ENCODE results near the gene NR2E3.

Gene NR2E3

GRCh38 chr15:71810256-71811035 lies at the start of gene NR2E3:
NR2E3 (plus strand) TSS chr15:71810554; CDS start chr15:71810744, 190 bp downstream.
- no peak for DNase-seq

GRCh38 chr15:71760852-71761251 lies 49.5 kb upstream of the NR2E3 start:
- DNase-seq: no peak

- DNase-seq: peak; percentile 22 to 27
Observed at GRCh38 chr15:71761649-71762048, 48.7 kb upstream of the NR2E3 start.

- no peak for DNase-seq
Observed at GRCh38 chr15:71768184-71768583, 42.2 kb upstream of the NR2E3 start.

- DNase-seq: no peak
Observed at GRCh38 chr15:71773206-71773859, 37.0 kb upstream of the NR2E3 start.

- no peak for DNase-seq
Observed at GRCh38 chr15:71775856-71776255, 34.5 kb upstream of the NR2E3 start.

GRCh38 chr15:71776304-71776703 lies 34.0 kb upstream of the NR2E3 start:
- DNase-seq: no peak

GRCh38 chr15:71777216-71777943 lies 33.0 kb upstream of the NR2E3 start:
- no peak for DNase-seq

- no peak for DNase-seq
Observed at GRCh38 chr15:71779073-71779797, 31.1 kb upstream of the NR2E3 start.

GRCh38 chr15:71780115-71780976 lies 30.0 kb upstream of the NR2E3 start:
- DNase-seq: peak; percentile 6 to 53

- no peak for DNase-seq
Observed at GRCh38 chr15:71781179-71781964, 29.0 kb upstream of the NR2E3 start.

- DNase-seq: no peak
Observed at GRCh38 chr15:71781965-71782265, 28.4 kb upstream of the NR2E3 start.

- no peak for DNase-seq
Observed at GRCh38 chr15:71782422-71783165, 27.8 kb upstream of the NR2E3 start.

GRCh38 chr15:71784719-71785118 lies 25.6 kb upstream of the NR2E3 start:
- no peak for DNase-seq

GRCh38 chr15:71785996-71786395 lies 24.4 kb upstream of the NR2E3 start:
- DNase-seq: no peak

GRCh38 chr15:71786673-71787072 lies 23.7 kb upstream of the NR2E3 start:
- DNase-seq: no peak

- DNase-seq: no peak
Observed at GRCh38 chr15:71788646-71789579, 21.4 kb upstream of the NR2E3 start.

GRCh38 chr15:71789616-71790015 lies 20.7 kb upstream of the NR2E3 start:
- DNase-seq: no peak

- DNase-seq: no peak
Observed at GRCh38 chr15:71790081-71790480, 20.3 kb upstream of the NR2E3 start.

- no peak for DNase-seq
Observed at GRCh38 chr15:71791975-71792374, 18.4 kb upstream of the NR2E3 start.

All from inflammatory macrophage treated with lipopolysaccharide for 1 hour (primary cell).